Gastrocnemius medialis (tissue), 4 donors: Measurements from ENCODE around the gene GABPA.
"Not testable (repeated sequence)": the region's sequence is repeated elsewhere in the genome, so short reads cannot be mapped to it uniquely, and the experiment has no call there.

Experiments
- POLR2A ChIP-seq, 2 donors: fragments of 450-650 bp; IDR thresholded peaks; one replicate each; pipeline ENCODE4 v1.6.1; 2017; ENCODE audit warnings: antibody characterized with exemption in 2 of 2, mild to moderate bottlenecking in 2 of 2, moderate library complexity in 2 of 2
- TF ChIP-seq, protein P1 (sequence below), 5 experiments: fragments of 450-650 bp in 3 of 5; fragments of 200-600 bp in 2 of 5; sonication (generic) in 2 of 5; IDR thresholded peaks in 4 of 5; conservative IDR thresholded peaks in 1 of 5; 1 replicate in 4 of 5; 2 replicates in 1 of 5; pipeline ENCODE4 v1.5.1; 2016 to 2019; ENCODE audit warnings: antibody characterized with exemption in 5 of 5, mild to moderate bottlenecking in 3 of 5, moderate library complexity in 3 of 5

DNA sequence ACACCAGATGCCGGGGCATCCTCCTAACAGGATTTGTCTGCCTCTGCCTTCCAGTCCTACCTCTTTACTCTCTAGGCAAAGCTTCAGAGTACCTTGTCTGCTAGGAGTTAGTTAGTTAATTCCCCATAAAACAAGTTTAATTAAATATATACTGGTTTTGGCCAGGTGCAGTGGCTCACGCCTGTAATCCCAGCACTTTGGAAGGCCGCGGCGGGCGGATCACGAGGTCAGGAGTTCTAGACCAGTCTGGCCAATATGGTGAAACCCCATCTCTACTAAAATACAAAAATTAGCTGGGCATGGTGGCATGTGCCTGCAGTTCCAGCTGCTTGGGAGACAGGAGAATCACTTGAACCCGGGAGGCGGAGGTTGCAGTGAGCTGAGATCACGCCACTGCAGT, 20.7 kb upstream of the GABPA start:
- TF ChIP-seq, protein P1, sequence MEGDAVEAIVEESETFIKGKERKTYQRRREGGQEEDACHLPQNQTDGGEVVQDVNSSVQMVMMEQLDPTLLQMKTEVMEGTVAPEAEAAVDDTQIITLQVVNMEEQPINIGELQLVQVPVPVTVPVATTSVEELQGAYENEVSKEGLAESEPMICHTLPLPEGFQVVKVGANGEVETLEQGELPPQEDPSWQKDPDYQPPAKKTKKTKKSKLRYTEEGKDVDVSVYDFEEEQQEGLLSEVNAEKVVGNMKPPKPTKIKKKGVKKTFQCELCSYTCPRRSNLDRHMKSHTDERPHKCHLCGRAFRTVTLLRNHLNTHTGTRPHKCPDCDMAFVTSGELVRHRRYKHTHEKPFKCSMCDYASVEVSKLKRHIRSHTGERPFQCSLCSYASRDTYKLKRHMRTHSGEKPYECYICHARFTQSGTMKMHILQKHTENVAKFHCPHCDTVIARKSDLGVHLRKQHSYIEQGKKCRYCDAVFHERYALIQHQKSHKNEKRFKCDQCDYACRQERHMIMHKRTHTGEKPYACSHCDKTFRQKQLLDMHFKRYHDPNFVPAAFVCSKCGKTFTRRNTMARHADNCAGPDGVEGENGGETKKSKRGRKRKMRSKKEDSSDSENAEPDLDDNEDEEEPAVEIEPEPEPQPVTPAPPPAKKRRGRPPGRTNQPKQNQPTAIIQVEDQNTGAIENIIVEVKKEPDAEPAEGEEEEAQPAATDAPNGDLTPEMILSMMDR (IDR thresholded peaks at IDR 0.05 in 4 of 5, conservative IDR thresholded peaks at IDR 0.05 in 1 of 5), result not testable (repeated sequence)
- not testable (repeated sequence) for TF ChIP-seq POLR2A (IDR thresholded peaks at IDR 0.05)
